ENCODE results near the gene CLIP3. TPM values are rescaled to one million over a fixed set of nuclear protein-coding genes. Genes with fewer than 3 reads are reported as not detected.

CLIP3 gene
- total and polyA plus RNA-seq, 2 experiments from 2014 or later, result 15.1 to 19.1 TPM

DNA sequence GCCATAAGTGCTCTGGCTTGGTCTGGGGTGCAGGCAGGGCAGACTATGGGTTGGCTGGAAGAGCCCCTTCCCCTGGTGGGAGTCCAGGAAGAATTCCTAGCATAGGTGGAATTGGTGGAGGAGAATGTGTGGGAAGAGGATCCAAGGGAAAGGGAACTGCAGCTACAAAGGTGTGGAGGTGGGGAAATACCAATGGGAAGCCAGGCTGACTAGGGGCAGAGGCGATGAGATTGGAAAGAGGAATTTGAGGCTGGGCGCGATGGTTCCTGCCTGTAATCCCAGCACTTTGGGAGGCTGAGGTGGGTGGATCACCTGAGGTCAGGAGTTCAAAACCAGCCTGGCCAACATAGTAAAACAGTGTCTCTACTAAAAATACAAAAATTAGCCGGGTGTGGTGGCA is 42.5 kb downstream of the CLIP3 start:
- H3K4me2 ChIP-seq, result no peak overlapping the region
- H3K27ac ChIP-seq (ENCODE audit: low read depth), result no peak overlapping the region
- no peaks in the 10 kb centered on the region for H3K79me2 ChIP-seq (replicated peaks; ENCODE audit: insufficient read depth)
- no peaks in the 10 kb centered on the region for H3K9me2 ChIP-seq (ENCODE audit: insufficient read depth)
- ATAC-seq (no peak), DNase-seq (ENCODE audit: low spot score) (no peak)
- H3K4me1 ChIP-seq (ENCODE audit: insufficient read depth), result no peaks in the 10 kb centered on the region
- Mint-ChIP-seq H3K27ac (no peak overlapping the region), H3K9me3 (no peaks in the 10 kb centered on the region; the same call in 2 of the 3 replicates), H3K27me3 (ENCODE audit: insufficient read depth, low read depth, poor library complexity) (peaks cover 20% of the 10 kb centered on the region), H3K4me1 (peaks cover 2% of the 10 kb centered on the region; the same call in 2 of the 3 replicates), H3K4me3 (no peak overlapping the region), H3K36me3 (ENCODE audit: low read depth) (no peaks in the 10 kb centered on the region)
- TF ChIP-seq EZH2 (IDR thresholded peaks at IDR 0.05; ENCODE audit: low read depth, unreplicated experiment), result no peak
- TF ChIP-seq, protein P1, sequence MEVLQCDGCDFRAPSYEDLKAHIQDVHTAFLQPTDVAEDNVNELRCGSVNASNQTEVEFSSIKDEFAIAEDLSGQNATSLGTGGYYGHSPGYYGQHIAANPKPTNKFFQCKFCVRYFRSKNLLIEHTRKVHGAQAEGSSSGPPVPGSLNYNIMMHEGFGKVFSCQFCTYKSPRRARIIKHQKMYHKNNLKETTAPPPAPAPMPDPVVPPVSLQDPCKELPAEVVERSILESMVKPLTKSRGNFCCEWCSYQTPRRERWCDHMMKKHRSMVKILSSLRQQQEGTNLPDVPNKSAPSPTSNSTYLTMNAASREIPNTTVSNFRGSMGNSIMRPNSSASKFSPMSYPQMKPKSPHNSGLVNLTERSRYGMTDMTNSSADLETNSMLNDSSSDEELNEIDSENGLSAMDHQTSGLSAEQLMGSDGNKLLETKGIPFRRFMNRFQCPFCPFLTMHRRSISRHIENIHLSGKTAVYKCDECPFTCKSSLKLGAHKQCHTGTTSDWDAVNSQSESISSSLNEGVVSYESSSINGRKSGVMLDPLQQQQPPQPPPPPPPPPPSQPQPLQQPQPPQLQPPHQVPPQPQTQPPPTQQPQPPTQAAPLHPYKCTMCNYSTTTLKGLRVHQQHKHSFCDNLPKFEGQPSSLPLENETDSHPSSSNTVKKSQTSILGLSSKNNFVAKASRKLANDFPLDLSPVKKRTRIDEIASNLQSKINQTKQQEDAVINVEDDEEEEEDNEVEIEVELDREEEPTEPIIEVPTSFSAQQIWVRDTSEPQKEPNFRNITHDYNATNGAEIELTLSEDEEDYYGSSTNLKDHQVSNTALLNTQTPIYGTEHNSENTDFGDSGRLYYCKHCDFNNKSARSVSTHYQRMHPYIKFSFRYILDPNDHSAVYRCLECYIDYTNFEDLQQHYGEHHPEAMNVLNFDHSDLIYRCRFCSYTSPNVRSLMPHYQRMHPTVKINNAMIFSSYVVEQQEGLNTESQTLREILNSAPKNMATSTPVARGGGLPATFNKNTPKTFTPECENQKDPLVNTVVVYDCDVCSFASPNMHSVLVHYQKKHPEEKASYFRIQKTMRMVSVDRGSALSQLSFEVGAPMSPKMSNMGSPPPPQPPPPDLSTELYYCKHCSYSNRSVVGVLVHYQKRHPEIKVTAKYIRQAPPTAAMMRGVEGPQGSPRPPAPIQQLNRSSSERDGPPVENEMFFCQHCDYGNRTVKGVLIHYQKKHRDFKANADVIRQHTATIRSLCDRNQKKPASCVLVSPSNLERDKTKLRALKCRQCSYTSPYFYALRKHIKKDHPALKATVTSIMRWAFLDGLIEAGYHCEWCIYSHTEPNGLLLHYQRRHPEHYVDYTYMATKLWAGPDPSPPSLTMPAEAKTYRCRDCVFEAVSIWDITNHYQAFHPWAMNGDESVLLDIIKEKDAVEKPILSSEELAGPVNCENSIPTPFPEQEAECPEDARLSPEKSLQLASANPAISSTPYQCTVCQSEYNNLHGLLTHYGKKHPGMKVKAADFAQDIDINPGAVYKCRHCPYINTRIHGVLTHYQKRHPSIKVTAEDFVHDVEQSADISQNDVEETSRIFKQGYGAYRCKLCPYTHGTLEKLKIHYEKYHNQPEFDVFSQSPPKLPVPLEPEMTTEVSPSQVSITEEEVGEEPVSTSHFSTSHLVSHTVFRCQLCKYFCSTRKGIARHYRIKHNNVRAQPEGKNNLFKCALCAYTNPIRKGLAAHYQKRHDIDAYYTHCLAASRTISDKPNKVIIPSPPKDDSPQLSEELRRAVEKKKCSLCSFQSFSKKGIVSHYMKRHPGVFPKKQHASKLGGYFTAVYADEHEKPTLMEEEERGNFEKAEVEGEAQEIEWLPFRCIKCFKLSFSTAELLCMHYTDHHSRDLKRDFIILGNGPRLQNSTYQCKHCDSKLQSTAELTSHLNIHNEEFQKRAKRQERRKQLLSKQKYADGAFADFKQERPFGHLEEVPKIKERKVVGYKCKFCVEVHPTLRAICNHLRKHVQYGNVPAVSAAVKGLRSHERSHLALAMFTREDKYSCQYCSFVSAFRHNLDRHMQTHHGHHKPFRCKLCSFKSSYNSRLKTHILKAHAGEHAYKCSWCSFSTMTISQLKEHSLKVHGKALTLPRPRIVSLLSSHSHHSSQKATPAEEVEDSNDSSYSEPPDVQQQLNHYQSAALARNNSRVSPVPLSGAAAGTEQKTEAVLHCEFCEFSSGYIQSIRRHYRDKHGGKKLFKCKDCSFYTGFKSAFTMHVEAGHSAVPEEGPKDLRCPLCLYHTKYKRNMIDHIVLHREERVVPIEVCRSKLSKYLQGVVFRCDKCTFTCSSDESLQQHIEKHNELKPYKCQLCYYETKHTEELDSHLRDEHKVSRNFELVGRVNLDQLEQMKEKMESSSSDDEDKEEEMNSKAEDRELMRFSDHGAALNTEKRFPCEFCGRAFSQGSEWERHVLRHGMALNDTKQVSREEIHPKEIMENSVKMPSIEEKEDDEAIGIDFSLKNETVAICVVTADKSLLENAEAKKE (CRISPR knock-in tag; IDR thresholded peaks at IDR 0.05), result no peak
- no peaks in the 10 kb centered on the region for H4K20me1 ChIP-seq (replicated peaks; ENCODE audit: insufficient read depth)
- no peak overlapping the region for H2AFZ ChIP-seq
- peaks cover 10% of the 10 kb centered on the region for H3K27me3 ChIP-seq (ENCODE audit: insufficient read depth)
- 0 out of 2 replicates have a peak, but pooled peaks cover 6% of the 10 kb centered on the region for H3F3A ChIP-seq (replicated peaks; ENCODE audit: low read depth)
- H3K4me3 ChIP-seq, result no peak overlapping the region
- H3K36me3 ChIP-seq (ENCODE audit: insufficient read depth), result no peaks in the 10 kb centered on the region

DNA sequence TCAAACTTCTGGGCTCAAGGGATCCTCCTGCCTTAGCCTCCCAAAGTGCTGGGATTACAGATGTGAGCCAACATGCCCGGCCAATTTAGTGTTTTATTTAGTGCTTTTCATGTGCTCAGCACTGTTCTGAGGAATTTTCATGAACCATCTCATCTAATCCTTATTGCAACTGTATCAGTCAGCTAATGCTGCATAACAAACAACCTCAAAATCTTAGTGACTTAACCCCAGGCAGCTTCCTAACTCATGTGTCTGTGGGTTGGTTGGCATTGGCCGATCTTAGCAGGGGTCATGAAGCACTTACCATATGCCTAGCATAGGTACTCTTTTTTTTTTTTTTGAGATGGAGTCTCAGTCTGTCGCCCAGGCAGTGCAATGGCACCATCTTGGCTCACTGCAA is 43.8 kb downstream of the CLIP3 start:
- peaks cover 19% of the 10 kb centered on the region for H3K27me3 Mint-ChIP-seq (ENCODE audit: insufficient read depth, low read depth, poor library complexity)
- TF ChIP-seq, protein P2, sequence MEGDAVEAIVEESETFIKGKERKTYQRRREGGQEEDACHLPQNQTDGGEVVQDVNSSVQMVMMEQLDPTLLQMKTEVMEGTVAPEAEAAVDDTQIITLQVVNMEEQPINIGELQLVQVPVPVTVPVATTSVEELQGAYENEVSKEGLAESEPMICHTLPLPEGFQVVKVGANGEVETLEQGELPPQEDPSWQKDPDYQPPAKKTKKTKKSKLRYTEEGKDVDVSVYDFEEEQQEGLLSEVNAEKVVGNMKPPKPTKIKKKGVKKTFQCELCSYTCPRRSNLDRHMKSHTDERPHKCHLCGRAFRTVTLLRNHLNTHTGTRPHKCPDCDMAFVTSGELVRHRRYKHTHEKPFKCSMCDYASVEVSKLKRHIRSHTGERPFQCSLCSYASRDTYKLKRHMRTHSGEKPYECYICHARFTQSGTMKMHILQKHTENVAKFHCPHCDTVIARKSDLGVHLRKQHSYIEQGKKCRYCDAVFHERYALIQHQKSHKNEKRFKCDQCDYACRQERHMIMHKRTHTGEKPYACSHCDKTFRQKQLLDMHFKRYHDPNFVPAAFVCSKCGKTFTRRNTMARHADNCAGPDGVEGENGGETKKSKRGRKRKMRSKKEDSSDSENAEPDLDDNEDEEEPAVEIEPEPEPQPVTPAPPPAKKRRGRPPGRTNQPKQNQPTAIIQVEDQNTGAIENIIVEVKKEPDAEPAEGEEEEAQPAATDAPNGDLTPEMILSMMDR (conservative IDR thresholded peaks at IDR 0.05; ENCODE audit: low read depth in 2 of 2), result no peak
- no peak for TF ChIP-seq ZNF331 (CRISPR knock-in tag; IDR thresholded peaks at IDR 0.05; ENCODE audit: low read depth)
- TF ChIP-seq STAT1 (IDR thresholded peaks at IDR 0.05; ENCODE audit: unreplicated experiment), result no peak
- TF ChIP-seq JUNB (IDR thresholded peaks at IDR 0.05; ENCODE audit: unreplicated experiment), result no peak
- TF ChIP-seq ZNF114 (CRISPR knock-in tag; IDR thresholded peaks at IDR 0.05), result no peak

More for the DNA sequence above, 43.8 kb downstream of the CLIP3 start:
- H4K20me1 ChIP-seq (replicated peaks; ENCODE audit: insufficient read depth), result no peaks in the 10 kb centered on the region
- H3K4me3 ChIP-seq, result no peak overlapping the region
- no peaks in the 10 kb centered on the region for H3K36me3 ChIP-seq (ENCODE audit: insufficient read depth)
- Mint-ChIP-seq H3K4me1 (no peaks in the 10 kb centered on the region; the same call in 2 of the 3 replicates), H3K27ac (no peak overlapping the region), H3K9me3 (no peaks in the 10 kb centered on the region; the same call in 2 of the 3 replicates), H3K36me3 (ENCODE audit: low read depth) (no peaks in the 10 kb centered on the region), H3K4me3 (no peak overlapping the region)
- no peaks in the 10 kb centered on the region for H3K4me1 ChIP-seq (ENCODE audit: insufficient read depth)
- peaks cover 10% of the 10 kb centered on the region for H3K27me3 ChIP-seq (ENCODE audit: insufficient read depth)
- H3K9me2 ChIP-seq (ENCODE audit: insufficient read depth), result no peaks in the 10 kb centered on the region
- no peak overlapping the region for H3K4me2 ChIP-seq
- no peaks in the 10 kb centered on the region for H3K79me2 ChIP-seq (replicated peaks; ENCODE audit: insufficient read depth)
- no peak overlapping the region for H2AFZ ChIP-seq
- H3F3A ChIP-seq (replicated peaks; ENCODE audit: low read depth), result 0 out of 2 replicates have a peak, but pooled peaks cover 3% of the 10 kb centered on the region
- no peak overlapping the region for H3K27ac ChIP-seq (ENCODE audit: low read depth)
- DNase-seq (ENCODE audit: low spot score) (no peak), ATAC-seq (no peak)
